HCT116 (cell line): ENCODE results near the gene MRPS18A.

ENCODE experiments used
- EGR1 ChIP-seq: IDR thresholded peaks from 2 replicates; pipeline ENCODE4 v1.6.1; 2012; ENCODE audit warnings: low read depth
- TF ChIP-seq, protein P1 (sequence below), 3 experiments: fragments of 200-600 bp in 1 of 3; sonication (generic) in 1 of 3; IDR thresholded peaks in 2 of 3; conservative IDR thresholded peaks in 1 of 3; 2 replicates each; pipeline ENCODE4 v1.5.1; 2012 to 2017; ENCODE audit warnings: low read depth in 2 of 3, low read length in 2 of 3, antibody characterized with exemption in 1 of 3, borderline replicate concordance in 1 of 3, control low read depth in 1 of 3, mild to moderate bottlenecking in 1 of 3, mixed read lengths in 1 of 3, mixed run types in 1 of 3, moderate library complexity in 1 of 3; ENCODE audit not compliant: insufficient read depth in 1 of 3

GRCh38 chr6:43648248-43648647 lies 39.3 kb downstream of the MRPS18A start:
- TF ChIP-seq, protein P1, sequence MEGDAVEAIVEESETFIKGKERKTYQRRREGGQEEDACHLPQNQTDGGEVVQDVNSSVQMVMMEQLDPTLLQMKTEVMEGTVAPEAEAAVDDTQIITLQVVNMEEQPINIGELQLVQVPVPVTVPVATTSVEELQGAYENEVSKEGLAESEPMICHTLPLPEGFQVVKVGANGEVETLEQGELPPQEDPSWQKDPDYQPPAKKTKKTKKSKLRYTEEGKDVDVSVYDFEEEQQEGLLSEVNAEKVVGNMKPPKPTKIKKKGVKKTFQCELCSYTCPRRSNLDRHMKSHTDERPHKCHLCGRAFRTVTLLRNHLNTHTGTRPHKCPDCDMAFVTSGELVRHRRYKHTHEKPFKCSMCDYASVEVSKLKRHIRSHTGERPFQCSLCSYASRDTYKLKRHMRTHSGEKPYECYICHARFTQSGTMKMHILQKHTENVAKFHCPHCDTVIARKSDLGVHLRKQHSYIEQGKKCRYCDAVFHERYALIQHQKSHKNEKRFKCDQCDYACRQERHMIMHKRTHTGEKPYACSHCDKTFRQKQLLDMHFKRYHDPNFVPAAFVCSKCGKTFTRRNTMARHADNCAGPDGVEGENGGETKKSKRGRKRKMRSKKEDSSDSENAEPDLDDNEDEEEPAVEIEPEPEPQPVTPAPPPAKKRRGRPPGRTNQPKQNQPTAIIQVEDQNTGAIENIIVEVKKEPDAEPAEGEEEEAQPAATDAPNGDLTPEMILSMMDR (IDR thresholded peaks at IDR 0.05 in 2 of 3, conservative IDR thresholded peaks at IDR 0.05 in 1 of 3; ENCODE audit: borderline replicate concordance in 1 of 3, insufficient read depth in 1 of 3, low read depth in 2 of 3, low read length in 2 of 3) = no peak
- no peak for TF ChIP-seq EGR1
